A549 (cell line): ENCODE data around the gene EXOC4. TPM values are rescaled to one million over a fixed set of nuclear protein-coding genes. Genes with fewer than 3 reads are reported as not detected.
A peak's percentile ranks its signal among the peaks of the same experiment; 100 is the strongest.

ENCODE experiments used
- ATAC-seq, 2 experiments: fragments of 200-7000 bp in 1 of 2; fragments of >200 bp in 1 of 2; cut with Nextera tagmentation in 1 of 2; cut with Tn5 transposase in 1 of 2; 3 replicates each; pipeline versions ENCODE4 v1.8.0 to v1.9.1; 2018 to 2020; ENCODE audit warnings: mild to moderate bottlenecking in 1 of 2, moderate library complexity in 1 of 2
- CTCF ChIA-PET: fragments of 300-600 bp; sonication (Branson Sonifier 250); formaldehyde crosslinking; extraction: SDS; loops from one replicate; lab custom pipeline; 2021; ENCODE audit warnings: antibody characterized with exemption, inconsistent platforms; lab: Yijun Ruan, JAX
- POLR2A ChIA-PET: fragments of 350-600 bp; formaldehyde crosslinking; extraction: SDS; loops from one replicate; lab custom pipeline; 2021; ENCODE audit warnings: antibody characterized with exemption, inconsistent platforms; lab: Yijun Ruan, JAX
- DNase-seq, 2 experiments: peaks; one replicate each; pipeline versions ENCODE4 v3.0.0 to v3.0.0-alpha.2; 2011 to 2016; ENCODE audit warnings: low read depth in 1 of 2, low spot score in 1 of 2
- FAIRE-seq: peaks from 2 replicates; lab custom pipeline; 2011; peaks lifted over from hg19 to GRCh38; lab: Jason Lieb, UNC
- H3K27ac ChIP-seq, 2 experiments: fragments of >200 bp; sonication (Bioruptor Twin); formaldehyde crosslinking; 3 replicates each; pipeline ENCODE4 v1.5.1; 2016 to 2017
- H3K4me1 ChIP-seq: fragments of >200 bp; sonication (Bioruptor Twin); formaldehyde crosslinking; 3 replicates; pipeline ENCODE4 v1.6.1; 2016
- H3K4me2 ChIP-seq: fragments of >200 bp; sonication (Bioruptor Twin); formaldehyde crosslinking; 3 replicates; pipeline ENCODE4 v1.6.1; 2016
- H3K4me3 ChIP-seq: fragments of >200 bp; sonication (Bioruptor Twin); formaldehyde crosslinking; 3 replicates; pipeline ENCODE4 v1.5.1; 2016
- H3K9me3 ChIP-seq: fragments of >200 bp; sonication (Bioruptor Twin); formaldehyde crosslinking; 3 replicates; pipeline ENCODE4 v1.6.1; 2016
- BCL3 ChIP-seq: fragments of >200 bp; sonication (Bioruptor Twin); formaldehyde crosslinking; IDR thresholded peaks from 3 replicates; pipeline ENCODE4 v1.6.1; 2016
- CBX8 ChIP-seq: fragments of 200-600 bp; sonication (generic); IDR thresholded peaks from 2 replicates; pipeline ENCODE4 v1.6.1; 2016
- CEBPB ChIP-seq, 2 experiments: fragments of >200 bp in 1 of 2; sonication (Bioruptor Twin) in 1 of 2; formaldehyde crosslinking in 1 of 2; IDR thresholded peaks; 2 replicates each; pipeline ENCODE4 v1.6.1; 2012 to 2016
- EHF ChIP-seq: fragments of 250-450 bp; sonication (Bioruptor Pico); IDR thresholded peaks from 2 replicates; pipeline ENCODE4 v1.5.0; 2020; ENCODE audit warnings: mild to moderate bottlenecking
- FOSL2 ChIP-seq, 2 experiments: fragments of 450-650 bp in 1 of 2; fragments of >200 bp in 1 of 2; sonication (Bioruptor Twin) in 1 of 2; formaldehyde crosslinking; IDR thresholded peaks; 2 replicates each; pipeline versions ENCODE4 v1.5.0 to v1.6.1; 2016 to 2020; ENCODE audit warnings: mild to moderate bottlenecking in 1 of 2, moderate library complexity in 1 of 2
- HES2 ChIP-seq: fragments of >200 bp; sonication (Bioruptor Twin); formaldehyde crosslinking; IDR thresholded peaks from 2 replicates; pipeline ENCODE4 v1.6.1; 2016
- HOXB13 ChIP-seq: fragments of 250-450 bp; sonication (Bioruptor Pico); IDR thresholded peaks from 2 replicates; pipeline ENCODE4 v1.5.0; 2020; ENCODE audit warnings: low read depth, mild to moderate bottlenecking, moderate library complexity
- JUNB ChIP-seq: fragments of >200 bp; sonication (Bioruptor Twin); formaldehyde crosslinking; IDR thresholded peaks from 2 replicates; pipeline ENCODE4 v1.6.1; 2016
- MAFK ChIP-seq: fragments of 450-650 bp; IDR thresholded peaks from 2 replicates; pipeline ENCODE4 v1.6.1; 2014; ENCODE audit not compliant: partially characterized antibody
- MAX ChIP-seq: IDR thresholded peaks from 2 replicates; pipeline ENCODE4 v1.6.1; 2012
- MAZ ChIP-seq: fragments of 150-350 bp; IDR thresholded peaks from 2 replicates; pipeline ENCODE4 v1.6.1; 2014; ENCODE audit warnings: antibody characterized with exemption, low read depth, low read length, borderline replicate concordance
- POLR2A ChIP-seq: IDR thresholded peaks from 2 replicates; pipeline ENCODE4 v1.6.1; 2012; ENCODE audit warnings: mild to moderate bottlenecking, low read length
- RCOR1 ChIP-seq: fragments of 150-350 bp; IDR thresholded peaks from 2 replicates; pipeline ENCODE4 v1.6.1; 2014; ENCODE audit warnings: antibody characterized with exemption, low read length, low read depth
- RFX5 ChIP-seq: fragments of 450-650 bp; IDR thresholded peaks from 2 replicates; pipeline ENCODE4 v1.7.1; 2014; ENCODE audit warnings: antibody characterized with exemption, mild to moderate bottlenecking, moderate library complexity
- RNF2 ChIP-seq: fragments of 200-600 bp; sonication (generic); IDR thresholded peaks from 2 replicates; pipeline ENCODE4 v1.6.1; 2016; ENCODE audit warnings: low read depth, mild to moderate bottlenecking, antibody characterized with exemption, moderate library complexity, borderline replicate concordance
- WGBS: methylation state at CpG from one replicate; pipeline ENCODE4 v1.1.6; 2017; ENCODE audit errors: missing lambda C conversion rate; 5-methylcytosine and 5-hydroxymethylcytosine counted together
- polyA plus RNA-seq, 4 experiments: library from polyadenylated mRNA; depleted of rRNA in 3 of 4; stranded (reverse); fragments of >200 nt; fragmentation: RNase III in 1 of 4; extraction: RNeasy Plus Mini Kit Qiagen cat#74134 plus additional on column Dnase treatment in 1 of 4; gene quantifications; 2 replicates in 3 of 4; 3 replicates in 1 of 4; pipeline ENCODE4 v1.2.3, GENCODE V29; 2011 to 2017
- TF ChIP-seq, protein P1 (sequence below): fragments of 200-600 bp; sonication (generic); IDR thresholded peaks from 2 replicates; pipeline ENCODE4 v1.6.1; 2016; ENCODE audit warnings: antibody characterized with exemption, mild to moderate bottlenecking, moderate library complexity

The EXOC4 gene
- polyA plus RNA-seq, 2 of the 4 experiments (the other 2 are of a cell fraction): 33.4 to 73.1 TPM

DNA sequence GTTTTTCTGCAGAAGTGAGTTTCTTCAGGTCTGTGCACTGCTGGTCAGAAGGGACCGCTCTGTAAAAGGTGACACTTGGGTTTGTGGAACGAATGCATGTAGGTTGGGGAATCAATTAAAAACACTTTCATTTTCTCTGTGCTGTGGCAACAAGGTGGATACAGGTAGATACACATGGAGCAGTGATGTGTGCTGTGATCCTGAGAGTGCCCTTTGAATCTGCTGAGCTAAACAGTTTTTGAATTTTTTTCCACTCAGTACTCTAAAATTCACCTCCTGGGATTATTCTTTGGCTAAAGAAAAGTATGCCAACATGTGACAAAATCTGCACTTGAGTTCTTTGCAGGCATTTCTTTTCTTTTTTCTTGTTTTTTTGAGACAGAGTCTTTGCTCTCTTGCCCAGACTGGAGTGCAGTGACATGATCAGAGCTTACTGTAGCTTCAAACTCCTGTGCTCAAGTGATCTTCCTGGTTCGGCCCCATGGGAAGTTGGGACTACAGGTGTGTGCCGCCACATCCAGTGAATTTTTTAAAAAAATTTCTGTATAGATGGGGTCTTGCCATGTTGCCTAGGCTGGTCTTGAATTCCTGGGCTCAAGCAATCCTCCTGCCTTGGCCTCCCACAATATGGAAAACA lies 338.9 kb downstream of the EXOC4 start:
- DNase-seq (no peak), FAIRE-seq (no peak), ATAC-seq (no peak)
- Histone ChIP-seq H3K4me1 (no peaks in the 10 kb centered on the region), H3K9me3 (no peaks in the 10 kb centered on the region), H3K4me3 (no peak overlapping the region), H3K27ac (no peak overlapping the region), H3K4me2 (no peak overlapping the region)
- ChIA-PET POLR2A (no interaction called here), CTCF (no interaction called here)
- 89% methylated on average over 4 of the region's 4 CpGs for WGBS
- TF ChIP-seq MAFK: peak; percentile 87
- no peak for TF ChIP-seq EHF (CRISPR knock-in tag)
- no peak for TF ChIP-seq RCOR1
- TF ChIP-seq MAZ: no peak
- no peak for TF ChIP-seq RFX5
- no peak for TF ChIP-seq RNF2
- no peak for TF ChIP-seq CEBPB (IDR thresholded peaks at IDR 0.05)

DNA sequence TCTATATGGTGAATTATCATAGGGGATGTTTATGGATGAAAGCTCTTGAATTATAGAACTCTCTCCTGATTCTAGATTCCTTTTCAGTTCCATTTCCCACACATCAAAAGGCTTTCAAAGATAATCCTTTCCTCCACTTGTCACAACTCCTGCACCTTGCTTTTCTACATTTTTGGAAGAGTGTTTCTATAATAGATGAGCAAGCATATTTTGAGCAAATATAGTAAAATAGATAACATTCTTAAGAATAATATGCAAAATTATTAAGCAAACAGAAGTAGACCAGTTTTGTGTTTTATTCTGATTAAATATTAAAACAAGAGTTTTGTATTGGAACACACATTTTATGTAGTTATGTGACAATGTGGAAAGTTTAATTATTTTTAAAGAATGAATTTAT lies 340.7 kb downstream of the EXOC4 start:
- no peak for DNase-seq
- no peak for FAIRE-seq
- Histone ChIP-seq H3K9me3 (no peaks in the 10 kb centered on the region), H3K27ac (no peak overlapping the region), H3K4me2 (no peak overlapping the region), H3K4me3 (no peak overlapping the region), H3K4me1 (no peaks in the 10 kb centered on the region)
- ATAC-seq: no peak
- ChIA-PET POLR2A (no interaction called here), CTCF (no interaction called here)
- TF ChIP-seq MAFK (peak; percentile 58), RFX5 (no peak)

DNA sequence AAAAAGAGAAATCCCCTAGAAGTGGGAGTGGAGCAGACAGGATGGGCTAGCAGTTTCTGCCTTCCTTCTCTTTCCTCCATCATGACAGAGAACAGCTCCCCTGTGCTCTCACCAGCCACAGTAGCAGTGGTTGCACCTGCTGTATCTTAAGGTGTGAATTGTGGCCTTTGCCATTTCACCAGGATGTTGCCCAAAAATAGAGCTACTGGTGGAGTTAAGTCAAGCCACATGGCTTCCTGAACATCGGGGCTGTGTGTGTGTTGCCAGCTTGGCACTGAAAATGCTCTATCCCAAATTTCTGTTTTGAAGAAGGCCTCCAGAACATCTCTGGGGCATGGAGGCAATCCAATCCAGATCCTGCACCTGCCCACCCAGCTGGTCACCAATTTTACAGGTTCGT lies 348.7 kb downstream of the EXOC4 start:
- no peak for ATAC-seq
- POLR2A ChIA-PET: no interaction called here
- H3K4me2 ChIP-seq: no peak overlapping the region
- H3K4me1 ChIP-seq: no peaks in the 10 kb centered on the region
- CTCF ChIA-PET: interaction anchor here (1.3 kb wide), 1 partner anchor 45 kb away, joined by 3 read pairs; no protein-coding TSS in a partner anchor
- no peak for DNase-seq
- 81% methylated on average over 2 of the region's 2 CpGs for WGBS
- no peaks in the 10 kb centered on the region for H3K9me3 ChIP-seq
- TF ChIP-seq, protein P1, sequence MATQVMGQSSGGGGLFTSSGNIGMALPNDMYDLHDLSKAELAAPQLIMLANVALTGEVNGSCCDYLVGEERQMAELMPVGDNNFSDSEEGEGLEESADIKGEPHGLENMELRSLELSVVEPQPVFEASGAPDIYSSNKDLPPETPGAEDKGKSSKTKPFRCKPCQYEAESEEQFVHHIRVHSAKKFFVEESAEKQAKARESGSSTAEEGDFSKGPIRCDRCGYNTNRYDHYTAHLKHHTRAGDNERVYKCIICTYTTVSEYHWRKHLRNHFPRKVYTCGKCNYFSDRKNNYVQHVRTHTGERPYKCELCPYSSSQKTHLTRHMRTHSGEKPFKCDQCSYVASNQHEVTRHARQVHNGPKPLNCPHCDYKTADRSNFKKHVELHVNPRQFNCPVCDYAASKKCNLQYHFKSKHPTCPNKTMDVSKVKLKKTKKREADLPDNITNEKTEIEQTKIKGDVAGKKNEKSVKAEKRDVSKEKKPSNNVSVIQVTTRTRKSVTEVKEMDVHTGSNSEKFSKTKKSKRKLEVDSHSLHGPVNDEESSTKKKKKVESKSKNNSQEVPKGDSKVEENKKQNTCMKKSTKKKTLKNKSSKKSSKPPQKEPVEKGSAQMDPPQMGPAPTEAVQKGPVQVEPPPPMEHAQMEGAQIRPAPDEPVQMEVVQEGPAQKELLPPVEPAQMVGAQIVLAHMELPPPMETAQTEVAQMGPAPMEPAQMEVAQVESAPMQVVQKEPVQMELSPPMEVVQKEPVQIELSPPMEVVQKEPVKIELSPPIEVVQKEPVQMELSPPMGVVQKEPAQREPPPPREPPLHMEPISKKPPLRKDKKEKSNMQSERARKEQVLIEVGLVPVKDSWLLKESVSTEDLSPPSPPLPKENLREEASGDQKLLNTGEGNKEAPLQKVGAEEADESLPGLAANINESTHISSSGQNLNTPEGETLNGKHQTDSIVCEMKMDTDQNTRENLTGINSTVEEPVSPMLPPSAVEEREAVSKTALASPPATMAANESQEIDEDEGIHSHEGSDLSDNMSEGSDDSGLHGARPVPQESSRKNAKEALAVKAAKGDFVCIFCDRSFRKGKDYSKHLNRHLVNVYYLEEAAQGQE: no peak
- no peak for TF ChIP-seq BCL3
- TF ChIP-seq HOXB13 (CRISPR knock-in tag): no peak
- no peak for TF ChIP-seq MAX
- FAIRE-seq: no peak
- H3K27ac ChIP-seq: no peak overlapping the region
- H3K4me3 ChIP-seq: no peak overlapping the region

GRCh38 chr7:133602291-133602690 lies 349.4 kb downstream of the EXOC4 start:
- ChIA-PET POLR2A (no interaction called here), CTCF (interaction anchor here (0.6 to 1.3 kb wide), 2 partner anchors 44 to 637 kb away, joined by 3 to 4 read pairs; no protein-coding TSS in a partner anchor)
- H3K4me1 ChIP-seq: no peaks in the 10 kb centered on the region
- 86% methylated on average over 4 of the region's 4 CpGs for WGBS
- no peak for DNase-seq
- H3K9me3 ChIP-seq: no peaks in the 10 kb centered on the region
- no peak for ATAC-seq
- no peak overlapping the region for H3K4me2 ChIP-seq
- TF ChIP-seq FOSL2 (IDR thresholded peaks at IDR 0.05) (no peak), FOSL2 (CRISPR knock-in tag; IDR thresholded peaks at IDR 0.05) (no peak), CBX8 (no peak), JUNB (no peak), HES2 (no peak), POLR2A (no peak)
- H3K27ac ChIP-seq: no peak overlapping the region
- no peak for FAIRE-seq
- H3K4me3 ChIP-seq: no peak overlapping the region
